Activated CD4-positive, alpha-beta T cell treated with anti-CD3 and anti-CD28 coated beads, Interleukin-2, amount 10 ng/mL, durations not matched to agents 24 days and 14 days (primary cell): ENCODE results near the gene SH2D7. TPM values are rescaled to one million over a fixed set of nuclear protein-coding genes. Genes with fewer than 3 reads are reported as not detected.

Experiments used
- DNase-seq: peaks from one replicate; pipeline ENCODE4 v3.0.0; 2022
- H3K27ac Mint-ChIP-seq: one replicate; pipeline ENCODE4 v1.8.0; 2022; ENCODE audit warnings: mild to moderate bottlenecking, mixed read lengths
- H3K27me3 Mint-ChIP-seq: one replicate; pipeline ENCODE4 v1.8.0; 2022; ENCODE audit warnings: mixed read lengths
- H3K36me3 Mint-ChIP-seq: one replicate; pipeline ENCODE4 v1.8.0; 2022; ENCODE audit warnings: low read depth, mild to moderate bottlenecking, mixed read lengths
- H3K4me1 Mint-ChIP-seq: one replicate; pipeline ENCODE4 v1.8.0; 2021; ENCODE audit warnings: mixed read lengths
- H3K4me3 Mint-ChIP-seq: one replicate; pipeline ENCODE4 v1.8.0; 2022; ENCODE audit warnings: mild to moderate bottlenecking, moderate library complexity, mixed read lengths
- H3K9me3 Mint-ChIP-seq: one replicate; pipeline ENCODE4 v1.8.0; 2021; ENCODE audit warnings: mixed read lengths
- intact Hi-C: fragments of 100-400 bp; cut with micrococcal nuclease; formaldehyde crosslinking; loops from one replicate; pipeline ENCODE4 v1.15.1; 2023
- total RNA-seq: library from RNA; stranded (reverse); gene quantifications from 2 replicates; pipeline ENCODE4 v1.2.3, GENCODE V29; 2022

Gene SH2D7
- not detected in 2 replicates for total RNA-seq

DNA sequence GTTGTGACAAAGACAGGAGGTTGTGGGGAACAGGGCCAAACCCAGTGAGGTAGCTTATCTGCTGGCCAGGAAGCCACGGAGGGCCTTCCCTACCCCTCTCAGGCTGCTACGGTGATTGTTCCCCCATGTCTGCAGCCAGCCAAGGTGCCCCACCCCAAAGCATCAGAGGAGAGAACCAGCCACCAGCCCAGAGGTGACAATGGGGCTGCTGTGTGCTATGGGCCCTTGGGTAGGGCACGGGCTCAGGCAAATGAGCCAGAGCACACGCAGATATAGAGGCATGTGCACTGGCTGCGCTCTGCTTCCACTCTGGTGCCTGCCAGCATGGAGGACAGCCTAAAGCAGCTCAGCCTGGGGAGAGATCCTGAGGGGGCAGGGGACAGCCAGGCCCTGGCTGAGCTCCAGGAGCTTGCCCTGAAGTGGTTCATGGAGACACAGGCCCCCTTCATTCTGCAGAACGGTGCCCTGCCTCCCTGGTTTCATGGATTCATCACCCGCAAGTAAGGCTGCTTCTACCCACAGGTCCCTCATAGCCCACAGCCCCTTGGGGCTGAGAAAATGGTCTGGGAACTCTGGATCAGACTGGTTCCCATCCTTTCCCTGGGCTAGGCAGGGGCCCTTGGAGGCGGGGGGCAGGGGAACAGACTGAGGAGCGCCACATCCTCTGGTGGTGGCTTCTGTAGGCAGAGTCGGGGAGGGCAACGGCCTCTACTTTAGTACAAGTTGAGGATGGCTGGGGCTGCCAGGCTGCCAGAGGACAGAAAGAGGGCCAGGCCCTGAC is at the start of gene SH2D7:
Gene SH2D7 (plus strand): TSS at position 301 of the 781 bp plus-strand sequence. CDS start 24 bp downstream, at position 325.
- H3K9me3 Mint-ChIP-seq, result no peaks in the 10 kb centered on the region
- H3K27ac Mint-ChIP-seq, result peak within 1 kb of the TSS; percentile 10
- H3K4me1 Mint-ChIP-seq, result peaks cover 30% of the 10 kb centered on the region
- H3K27me3 Mint-ChIP-seq, result peaks cover 2% of the 10 kb centered on the region
- no peak for DNase-seq
- no peak within 1 kb of the TSS for H3K4me3 Mint-ChIP-seq
- no peaks in the 10 kb centered on the region for H3K36me3 Mint-ChIP-seq
- intact Hi-C loops, result no loop called here

DNA sequence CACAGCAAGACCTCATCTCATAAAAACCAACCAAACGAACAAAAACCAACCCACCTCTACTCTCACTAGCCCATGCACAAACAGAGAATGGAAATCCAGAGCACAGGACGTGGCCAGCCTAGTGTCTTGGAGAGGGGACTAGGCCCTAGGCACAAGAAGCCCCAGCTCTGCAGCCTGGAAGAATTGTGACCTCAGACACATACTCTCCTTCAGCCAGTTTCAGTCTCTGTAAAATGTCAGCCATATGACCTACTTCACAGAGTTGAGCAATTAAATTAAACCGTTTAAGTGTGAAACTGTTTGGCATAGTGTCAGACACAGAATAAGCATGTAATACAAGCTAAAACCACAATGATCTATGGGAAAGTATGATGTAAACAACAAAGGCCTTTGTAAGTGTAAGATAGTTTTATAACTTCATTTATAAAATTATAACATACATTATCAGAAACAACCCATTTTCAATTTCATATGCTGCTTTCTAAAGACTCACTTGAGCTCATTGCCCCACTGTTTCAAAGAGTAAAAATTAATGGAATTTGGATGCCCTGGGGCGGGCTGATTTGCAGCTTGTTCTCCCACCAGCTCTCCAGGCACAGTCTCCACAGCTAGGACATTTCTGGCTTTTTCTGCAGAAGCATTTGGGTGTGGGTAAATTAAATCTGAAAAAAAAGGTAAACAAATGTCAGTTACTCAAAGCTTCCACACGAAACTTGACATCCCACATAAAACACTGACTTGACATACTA is 47.8 kb upstream of the SH2D7 start:
- no peaks in the 10 kb centered on the region for H3K9me3 Mint-ChIP-seq
- H3K27me3 Mint-ChIP-seq, result no peaks in the 10 kb centered on the region
- peak overlapping the region; percentile 89 for H3K27ac Mint-ChIP-seq
- intact Hi-C loops, result loop anchor here (5.0 kb wide), 1 partner anchor 63 kb away; no protein-coding TSS in a partner anchor
- peak overlapping the region; percentile 43 for H3K4me3 Mint-ChIP-seq
- H3K36me3 Mint-ChIP-seq, result peaks cover 40% of the 10 kb centered on the region
- peaks cover 83% of the 10 kb centered on the region for H3K4me1 Mint-ChIP-seq
- peak; percentile 71 for DNase-seq

DNA sequence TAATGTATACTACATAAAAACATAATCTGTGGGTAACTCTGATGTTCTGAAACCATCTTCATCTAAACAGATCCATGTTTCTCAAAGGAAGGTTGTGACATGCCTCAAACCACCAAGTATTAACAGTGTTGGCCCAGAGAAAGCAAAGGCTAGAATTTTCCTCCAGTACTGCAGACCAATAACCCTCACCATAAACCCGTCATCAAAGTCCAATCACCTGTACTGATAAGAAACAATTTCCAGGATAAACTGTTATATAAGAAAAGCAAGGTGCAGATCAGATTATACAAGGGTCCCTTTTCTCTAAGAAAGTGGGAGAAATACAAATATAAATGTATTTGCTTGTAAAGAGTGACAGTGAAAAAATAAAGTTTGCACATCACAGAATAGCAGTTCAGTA is 47.2 kb upstream of the SH2D7 start:
- H3K27me3 Mint-ChIP-seq, result no peaks in the 10 kb centered on the region
- H3K4me1 Mint-ChIP-seq, result peaks cover 83% of the 10 kb centered on the region
- H3K27ac Mint-ChIP-seq, result peak overlapping the region; percentile 87
- intact Hi-C loops, result loop anchor here (5.0 kb wide), 1 partner anchor 62 kb away; no protein-coding TSS in a partner anchor
- no peak for DNase-seq
- H3K4me3 Mint-ChIP-seq, result peak overlapping the region; percentile 2
- H3K9me3 Mint-ChIP-seq, result no peaks in the 10 kb centered on the region
- peaks cover 34% of the 10 kb centered on the region for H3K36me3 Mint-ChIP-seq

DNA sequence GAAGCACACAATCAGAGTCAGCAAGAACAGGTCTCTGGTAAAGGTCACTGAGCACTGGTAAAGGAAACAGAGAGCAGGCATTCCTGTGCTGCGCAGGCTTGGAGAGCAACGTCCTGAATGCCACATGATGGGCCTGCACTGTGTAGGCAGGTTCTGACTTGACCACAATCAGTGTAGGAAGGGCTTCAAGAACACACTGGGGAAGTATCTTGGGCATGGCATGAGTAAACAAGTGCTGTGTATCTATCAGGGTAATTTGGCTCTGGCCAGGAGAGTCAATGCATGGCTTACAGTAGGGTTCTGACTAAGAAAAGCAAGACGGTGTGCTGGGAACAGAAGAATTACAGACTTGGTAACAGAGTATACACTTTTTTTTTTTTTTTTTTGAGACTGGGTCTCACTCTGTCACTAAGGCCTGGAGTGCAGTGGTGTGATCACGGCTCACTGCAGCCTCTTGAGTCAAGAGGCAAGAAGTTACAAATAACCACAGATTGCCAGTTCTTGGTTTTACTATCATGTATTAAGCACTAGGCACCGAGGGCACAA is 45.5 kb upstream of the SH2D7 start:
- peak; percentile 71 for DNase-seq
- Mint-ChIP-seq H3K36me3 (peaks cover 32% of the 10 kb centered on the region), H3K27me3 (no peaks in the 10 kb centered on the region), H3K27ac (peak overlapping the region; percentile 98), H3K4me1 (peaks cover 89% of the 10 kb centered on the region), H3K9me3 (no peaks in the 10 kb centered on the region), H3K4me3 (peak overlapping the region; percentile 74)
- intact Hi-C loops, result loop anchor here (5.0 kb wide), 1 partner anchor 60 kb away; no protein-coding TSS in a partner anchor

DNA sequence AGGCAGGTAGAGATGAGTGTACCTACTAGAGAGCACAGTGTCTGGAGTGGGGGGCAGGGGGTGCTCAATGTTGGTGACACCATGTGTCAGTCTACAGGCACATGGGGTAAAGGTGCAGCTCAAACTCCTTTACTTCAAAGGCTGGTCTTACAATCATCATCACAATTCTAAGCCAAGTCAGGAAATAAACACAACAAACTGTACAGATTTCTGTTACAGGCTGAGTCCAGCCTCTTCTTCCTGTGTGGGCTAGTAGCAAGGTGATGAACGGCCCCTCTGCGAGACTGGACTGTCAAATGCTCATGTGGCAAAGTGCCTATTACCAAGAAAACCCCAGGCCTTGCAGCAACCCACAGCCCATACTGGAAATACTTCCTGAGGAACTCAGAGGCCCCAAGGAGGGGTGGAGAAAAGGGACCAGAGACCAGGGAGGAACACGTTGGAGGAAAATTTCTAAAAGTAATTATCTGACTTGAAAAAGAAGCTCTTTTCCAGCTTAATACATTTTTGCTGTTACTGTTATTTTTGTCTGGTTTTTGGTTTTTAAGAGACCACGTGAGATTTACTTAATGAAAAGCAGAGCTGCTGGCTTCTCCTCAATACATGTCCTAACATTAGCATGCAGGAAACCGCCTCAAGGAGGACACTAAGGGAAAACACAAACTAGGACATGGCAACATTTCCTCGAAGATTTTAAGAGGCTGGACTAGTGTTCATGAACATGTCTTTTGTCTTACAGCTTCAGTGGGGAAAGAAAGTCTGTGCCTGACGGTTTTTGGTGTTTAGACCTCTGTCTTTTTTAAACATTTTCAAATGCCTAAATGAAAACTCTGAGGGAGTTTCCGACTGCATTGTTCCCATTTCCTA is 44.4 kb upstream of the SH2D7 start:
- Mint-ChIP-seq H3K4me1 (peaks cover 89% of the 10 kb centered on the region), H3K27me3 (no peaks in the 10 kb centered on the region), H3K36me3 (peaks cover 28% of the 10 kb centered on the region), H3K4me3 (peak overlapping the region; percentile 74), H3K9me3 (no peaks in the 10 kb centered on the region), H3K27ac (peak overlapping the region; percentile 98)
- DNase-seq, result peak; percentile 76
- intact Hi-C loops, result loop anchor here (5.0 kb wide), 1 partner anchor 59 kb away; no protein-coding TSS in a partner anchor

DNA sequence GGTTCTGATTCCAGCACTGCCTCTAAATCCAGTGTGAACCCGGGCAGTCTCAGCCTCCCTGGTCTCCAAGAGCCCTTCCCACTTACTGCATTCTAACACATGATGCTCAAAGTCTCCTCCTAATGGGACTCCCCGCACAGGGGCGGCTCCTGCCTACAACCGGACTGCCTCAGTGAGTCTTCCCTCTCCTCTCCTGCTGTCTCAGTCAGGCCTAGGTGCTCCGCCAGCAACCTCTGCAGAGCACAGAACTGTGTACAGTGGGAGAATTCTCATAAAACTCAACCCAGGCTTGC is 43.8 kb upstream of the SH2D7 start:
- DNase-seq, result peak; percentile 67
- peaks cover 90% of the 10 kb centered on the region for H3K4me1 Mint-ChIP-seq
- H3K27me3 Mint-ChIP-seq, result no peaks in the 10 kb centered on the region
- peak overlapping the region; percentile 98 for H3K27ac Mint-ChIP-seq
- H3K9me3 Mint-ChIP-seq, result no peaks in the 10 kb centered on the region
- peaks cover 27% of the 10 kb centered on the region for H3K36me3 Mint-ChIP-seq
- intact Hi-C loops, result loop anchor here (5.0 kb wide), 1 partner anchor 59 kb away; no protein-coding TSS in a partner anchor
- H3K4me3 Mint-ChIP-seq, result peak overlapping the region; percentile 74

DNA sequence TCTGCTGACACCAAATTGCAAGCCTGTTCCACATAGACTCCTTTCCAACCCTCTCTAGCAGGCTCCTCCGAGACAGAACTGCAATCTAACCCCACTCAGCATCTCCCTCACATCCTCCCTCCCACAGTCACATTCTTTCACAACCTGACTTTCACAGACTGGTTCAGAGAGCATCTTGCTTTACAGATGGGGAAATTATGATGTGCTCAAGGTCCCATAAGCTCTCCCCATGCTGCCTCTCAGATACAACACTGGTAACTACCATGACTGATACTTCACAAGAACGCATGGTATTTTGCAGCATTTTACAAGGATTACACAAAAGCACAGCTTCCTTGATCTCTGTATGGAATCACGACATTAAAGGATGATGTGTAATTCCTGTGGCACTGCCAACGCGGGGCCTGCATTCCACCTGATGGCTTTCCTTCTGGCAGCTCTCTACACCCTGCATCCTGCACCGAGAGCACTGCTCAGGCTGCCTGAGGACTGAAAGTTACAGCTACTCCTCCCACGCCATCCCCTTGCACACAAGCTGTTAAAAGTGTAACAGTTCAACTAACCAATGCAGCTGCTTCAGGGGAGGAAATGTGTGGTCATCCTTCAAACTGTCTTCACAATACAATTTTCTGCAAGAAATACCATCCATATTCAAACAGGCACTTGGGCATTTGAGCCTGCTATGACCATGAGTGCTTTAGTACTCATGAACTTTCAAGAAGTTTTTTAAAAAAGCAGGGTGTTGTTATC is 42.5 kb upstream of the SH2D7 start:
- peak; percentile 89 for DNase-seq
- no peaks in the 10 kb centered on the region for H3K9me3 Mint-ChIP-seq
- H3K4me3 Mint-ChIP-seq, result peak overlapping the region; percentile 79
- peaks cover 23% of the 10 kb centered on the region for H3K36me3 Mint-ChIP-seq
- intact Hi-C loops, result loop anchor here (1.0 to 5.0 kb wide), 4 partner anchors 9 to 57 kb away; no protein-coding TSS in a partner anchor
- peaks cover 86% of the 10 kb centered on the region for H3K4me1 Mint-ChIP-seq
- H3K27me3 Mint-ChIP-seq, result no peaks in the 10 kb centered on the region
- peak overlapping the region; percentile 98 for H3K27ac Mint-ChIP-seq

DNA sequence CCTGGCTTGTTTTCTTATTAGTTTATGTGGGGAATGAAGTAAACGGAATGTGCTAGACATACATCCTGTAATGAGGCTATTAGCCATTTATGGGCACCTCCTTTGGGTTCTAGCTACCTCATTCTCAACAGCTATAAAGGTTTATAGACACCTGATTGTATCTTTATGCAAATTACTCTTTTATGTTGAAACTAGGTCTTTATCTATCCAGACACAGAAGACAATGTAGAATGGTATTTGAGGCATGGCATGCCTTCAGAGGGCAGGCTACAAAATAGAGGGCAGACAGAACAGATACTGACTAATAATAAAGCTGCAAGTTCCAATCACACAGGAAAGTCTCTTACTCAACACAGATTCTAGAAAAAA is 41.9 kb upstream of the SH2D7 start:
- H3K36me3 Mint-ChIP-seq, result peaks cover 24% of the 10 kb centered on the region
- intact Hi-C loops, result loop anchor here (1.0 kb wide), 2 partner anchors 9 to 18 kb away; no protein-coding TSS in a partner anchor
- peaks cover 87% of the 10 kb centered on the region for H3K4me1 Mint-ChIP-seq
- H3K27me3 Mint-ChIP-seq, result no peaks in the 10 kb centered on the region
- peak overlapping the region; percentile 98 for H3K27ac Mint-ChIP-seq
- no peaks in the 10 kb centered on the region for H3K9me3 Mint-ChIP-seq
- H3K4me3 Mint-ChIP-seq, result peak overlapping the region; percentile 79
- no peak for DNase-seq

DNA sequence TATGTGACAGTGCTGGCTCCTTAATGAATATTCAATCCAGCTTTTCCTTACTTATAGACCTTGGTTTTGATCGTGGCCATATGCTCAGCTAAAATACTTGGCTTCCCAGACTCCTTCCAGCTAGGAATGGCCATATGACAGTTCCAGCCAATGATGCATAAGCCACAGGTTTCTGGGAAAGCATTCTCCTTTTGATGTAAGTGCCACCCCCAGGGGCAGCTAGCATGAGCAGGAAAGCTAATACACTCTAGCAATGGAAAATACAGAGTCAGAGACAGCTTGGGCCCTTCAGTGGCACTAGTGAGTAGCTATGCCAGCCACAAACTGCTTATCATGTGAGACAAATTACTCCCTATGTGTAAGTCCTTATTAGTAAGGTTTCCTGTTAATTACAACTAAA is 41.5 kb upstream of the SH2D7 start:
- no peaks in the 10 kb centered on the region for H3K9me3 Mint-ChIP-seq
- peaks cover 90% of the 10 kb centered on the region for H3K4me1 Mint-ChIP-seq
- H3K4me3 Mint-ChIP-seq, result peak overlapping the region; percentile 79
- no peaks in the 10 kb centered on the region for H3K27me3 Mint-ChIP-seq
- peaks cover 27% of the 10 kb centered on the region for H3K36me3 Mint-ChIP-seq
- intact Hi-C loops, result loop anchor here (1.0 kb wide), 2 partner anchors 8 to 17 kb away; no protein-coding TSS in a partner anchor
- H3K27ac Mint-ChIP-seq, result peak overlapping the region; percentile 98
- DNase-seq, result peak; percentile 68

DNA sequence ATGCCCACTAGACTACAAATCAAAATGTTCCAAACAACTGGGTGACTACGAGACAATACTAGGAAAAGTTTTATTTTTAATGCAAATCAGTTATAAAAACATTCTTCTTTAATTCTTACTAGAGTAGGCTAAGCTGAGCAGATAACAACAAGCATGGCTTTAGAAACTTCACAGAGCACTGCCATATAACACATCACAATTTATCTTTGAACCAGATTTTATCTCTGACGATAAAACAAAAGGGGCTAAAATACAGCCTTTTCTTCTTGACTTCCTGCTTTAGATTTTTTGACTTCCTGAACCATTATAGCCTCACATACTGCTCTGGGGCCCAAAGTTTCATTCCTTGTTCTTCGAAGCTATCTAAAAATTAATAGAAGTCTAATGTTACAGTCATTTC is 40.8 kb upstream of the SH2D7 start:
- no peaks in the 10 kb centered on the region for H3K27me3 Mint-ChIP-seq
- intact Hi-C loops, result no loop called here
- peak overlapping the region; percentile 85 for H3K27ac Mint-ChIP-seq
- H3K4me1 Mint-ChIP-seq, result peaks cover 92% of the 10 kb centered on the region
- H3K36me3 Mint-ChIP-seq, result peaks cover 26% of the 10 kb centered on the region
- H3K4me3 Mint-ChIP-seq, result peak overlapping the region; percentile 34
- H3K9me3 Mint-ChIP-seq, result no peaks in the 10 kb centered on the region
- no peak for DNase-seq

DNA sequence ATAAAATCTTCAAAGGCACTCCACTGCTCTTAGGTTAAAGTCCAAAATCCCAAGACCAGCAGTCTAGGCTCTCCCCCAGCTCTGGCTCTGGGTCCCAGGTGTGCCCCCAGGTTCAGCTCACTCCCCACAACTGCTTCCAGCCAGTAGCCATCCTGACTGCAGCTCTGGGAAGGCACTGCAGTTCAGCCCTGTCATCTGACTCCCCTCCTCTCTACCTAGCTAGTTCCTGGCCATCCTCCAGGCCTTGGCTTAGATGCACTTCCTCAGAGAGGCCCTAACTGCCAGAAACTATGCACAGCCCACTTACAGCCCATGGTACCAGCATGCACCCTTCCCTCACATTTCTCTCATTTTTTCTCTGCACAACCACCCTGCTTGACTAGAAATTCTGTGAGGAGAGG is 40.4 kb upstream of the SH2D7 start:
- Mint-ChIP-seq H3K4me1 (peaks cover 92% of the 10 kb centered on the region), H3K27ac (peak overlapping the region; percentile 85), H3K36me3 (peaks cover 22% of the 10 kb centered on the region), H3K27me3 (no peaks in the 10 kb centered on the region), H3K9me3 (no peaks in the 10 kb centered on the region), H3K4me3 (peak overlapping the region; percentile 34)
- DNase-seq, result peak; percentile 60
- intact Hi-C loops, result no loop called here

DNA sequence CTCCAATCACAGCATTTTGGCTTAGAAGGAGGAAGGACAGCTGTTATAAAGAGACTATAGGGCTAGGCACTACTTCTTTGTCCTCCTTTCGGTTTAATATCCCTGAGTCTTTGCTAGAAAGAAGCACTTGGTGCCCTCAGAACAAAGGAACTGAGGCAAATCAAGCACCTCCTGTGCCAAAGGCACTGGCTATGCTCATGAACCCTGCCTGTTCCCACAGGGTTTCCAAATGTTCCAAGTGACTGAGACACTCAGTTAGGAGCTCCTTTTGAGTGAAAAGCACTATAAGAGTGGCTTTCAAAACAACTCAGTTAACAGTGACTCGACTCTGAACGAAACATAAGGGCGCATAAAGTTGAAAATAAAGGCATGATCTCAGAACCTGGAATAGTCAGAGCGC is 39.8 kb upstream of the SH2D7 start:
- Mint-ChIP-seq H3K36me3 (peaks cover 20% of the 10 kb centered on the region), H3K27me3 (no peaks in the 10 kb centered on the region), H3K9me3 (no peaks in the 10 kb centered on the region), H3K27ac (peak overlapping the region; percentile 85), H3K4me3 (peak overlapping the region; percentile 34), H3K4me1 (peaks cover 88% of the 10 kb centered on the region)
- intact Hi-C loops, result no loop called here
- DNase-seq, result peak; percentile 60
